Measurements from ENCODE around the gene CRYGN.

DNA sequence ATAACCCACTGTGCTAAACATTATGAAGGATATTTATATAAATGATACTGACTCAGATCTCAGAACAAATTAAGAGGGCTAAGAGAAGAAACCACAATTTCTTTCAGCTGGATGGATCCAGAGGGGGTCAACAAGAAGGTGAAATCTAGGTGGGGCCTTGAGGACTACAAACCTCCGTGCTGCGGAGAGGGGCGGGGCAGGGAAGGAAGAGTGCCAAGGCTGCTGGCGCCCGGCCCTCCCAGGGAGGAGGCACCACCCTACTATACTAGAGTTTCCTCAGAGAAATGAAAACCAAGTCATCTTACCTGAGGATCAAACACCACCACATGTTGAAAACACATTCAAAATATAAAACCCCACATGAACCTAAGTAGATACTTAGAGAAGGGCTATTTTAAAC, 29.3 kb upstream of the CRYGN start:
- TF ChIP-seq, protein P1, sequence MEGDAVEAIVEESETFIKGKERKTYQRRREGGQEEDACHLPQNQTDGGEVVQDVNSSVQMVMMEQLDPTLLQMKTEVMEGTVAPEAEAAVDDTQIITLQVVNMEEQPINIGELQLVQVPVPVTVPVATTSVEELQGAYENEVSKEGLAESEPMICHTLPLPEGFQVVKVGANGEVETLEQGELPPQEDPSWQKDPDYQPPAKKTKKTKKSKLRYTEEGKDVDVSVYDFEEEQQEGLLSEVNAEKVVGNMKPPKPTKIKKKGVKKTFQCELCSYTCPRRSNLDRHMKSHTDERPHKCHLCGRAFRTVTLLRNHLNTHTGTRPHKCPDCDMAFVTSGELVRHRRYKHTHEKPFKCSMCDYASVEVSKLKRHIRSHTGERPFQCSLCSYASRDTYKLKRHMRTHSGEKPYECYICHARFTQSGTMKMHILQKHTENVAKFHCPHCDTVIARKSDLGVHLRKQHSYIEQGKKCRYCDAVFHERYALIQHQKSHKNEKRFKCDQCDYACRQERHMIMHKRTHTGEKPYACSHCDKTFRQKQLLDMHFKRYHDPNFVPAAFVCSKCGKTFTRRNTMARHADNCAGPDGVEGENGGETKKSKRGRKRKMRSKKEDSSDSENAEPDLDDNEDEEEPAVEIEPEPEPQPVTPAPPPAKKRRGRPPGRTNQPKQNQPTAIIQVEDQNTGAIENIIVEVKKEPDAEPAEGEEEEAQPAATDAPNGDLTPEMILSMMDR (conservative IDR thresholded peaks at IDR 0.05 in 1 of 2, IDR thresholded peaks at IDR 0.05 in 1 of 2; ENCODE audit: low read depth in 1 of 2, low read length in 2 of 2), result no peak
- TF ChIP-seq EZH2 (IDR thresholded peaks at IDR 0.05; ENCODE audit: low read length, missing control alignments), result no peak
